Adrenal gland (tissue), 12 donors: ENCODE results near the gene SPATA2L. TPM values are rescaled to one million over a fixed set of nuclear protein-coding genes. Genes with fewer than 3 reads are reported as not detected.
"Not testable (repeated sequence)": the region's sequence is repeated elsewhere in the genome, so short reads cannot be mapped to it uniquely, and the experiment has no call there.

Experiments used
- DNase-seq, 7 donors: peaks; one replicate each; pipeline ENCODE4 v3.0.0-alpha.2; 2019 to 2020
- H3K27ac ChIP-seq, 5 donors: fragments of 200-600 bp; sonication (generic) in 4 of 5; 1 replicate in 3 of 5; 2 replicates in 2 of 5; pipeline versions ENCODE4 v1.5.1 to v1.8.0; 2016 to 2020; ENCODE audit warnings: mild to moderate bottlenecking in 1 of 5
- H3K27me3 ChIP-seq: fragments of 200-600 bp; 2 replicates; pipeline ENCODE4 v1.8.0; 2021
- H3K36me3 ChIP-seq, 2 donors: fragments of 200-600 bp; replicated peaks in 1 of 2; 1 replicate in 1 of 2; 2 replicates in 1 of 2; pipeline versions ENCODE4 v1.5.1 to v1.8.0; 2018 to 2022
- H3K4me1 ChIP-seq, 2 donors: fragments of 200-600 bp; replicated peaks in 1 of 2; 1 replicate in 1 of 2; 2 replicates in 1 of 2; pipeline versions ENCODE4 v1.5.1 to v1.8.0; 2018 to 2021
- H3K4me3 ChIP-seq, 4 donors: fragments of 200-600 bp; sonication (generic) in 3 of 4; one replicate each; pipeline ENCODE4 v1.5.1; 2016 to 2018
- H3K9me3 ChIP-seq, 3 donors: fragments of 200-600 bp; sonication (generic) in 1 of 3; replicated peaks in 1 of 3; 1 replicate in 2 of 3; 2 replicates in 1 of 3; pipeline versions ENCODE4 v1.5.1 to v1.8.0; 2016 to 2021
- POLR2A ChIP-seq, 2 donors: fragments of 450-650 bp; IDR thresholded peaks; one replicate each; pipeline ENCODE4 v1.6.1; 2017; ENCODE audit warnings: antibody characterized with exemption in 2 of 2, mild to moderate bottlenecking in 2 of 2, moderate library complexity in 1 of 2
- WGBS, 4 donors: extraction: QIAGEN DNeasy Blood & Tissue Kit in 2 of 4; methylation state at CpG; one replicate each; pipeline versions ENCODE4 v1.1.5 to v1.1.7; 2013 to 2017; 5-methylcytosine and 5-hydroxymethylcytosine counted together
- intact Hi-C, 2 donors: fragments of 100-400 bp; cut with DNase I; formaldehyde crosslinking; loops; one replicate each; pipeline versions ENCODE4 v1.14.1 to v1.15.0; 2022 to 2023
- polyA plus RNA-seq, 3 donors: library from polyadenylated mRNA; stranded (reverse); fragments of 200-250 nt in 2 of 3; fragments of 350-450 nt in 1 of 3; fragmentation: Illumina TruSeq in 1 of 3; extraction: RNeasy Lipid Tissue Mini Kit (QIAGEN cat#74804) in 1 of 3; gene quantifications; one replicate each; pipeline ENCODE4 v1.2.3, GENCODE V29; 2013 to 2014
- total RNA-seq, 9 donors: library from RNA; depleted of rRNA in 4 of 9; stranded (reverse); fragments of >200 nt in 4 of 9; fragments of 120-200 nt in 1 of 9; fragmentation: NEBNext Ultra II Directional in 1 of 9; extraction: Animal tissue kit (Norgen Biotek cat#: 25700) in 1 of 9; gene quantifications; one replicate each; pipeline versions ENCODE4 v1.1.0 to v1.2.4, GENCODE V29; 2013 to 2023
- TF ChIP-seq, protein P1 (sequence below), 6 experiments: fragments of 450-650 bp in 4 of 6; fragments of 200-600 bp in 2 of 6; sonication (generic) in 1 of 6; IDR thresholded peaks; 1 replicate in 5 of 6; 2 replicates in 1 of 6; pipeline versions ENCODE4 v1.5.1 to v1.8.0; 2016 to 2021; ENCODE audit warnings: antibody characterized with exemption in 6 of 6, mild to moderate bottlenecking in 2 of 6, moderate library complexity in 1 of 6
- donor health status: healthy with polysubstance abuse.
- donor health status: Bipolar disorder and iron deficiency.
- donor health status: DM: yes; HTN: yes; CAD: no.
- donor health status: DM: no; HTN: no; CAD: no.
- donor health status: DM: no; HTN: no; CAD: no.
- donor health status: DM: yes; HTN: yes; CAD: no.

Gene SPATA2L
- total and polyA plus RNA-seq, 12 donors, result 0.20 to 29.4 (median 11.2) TPM

GRCh38 chr16:89672177-89672941 is 29.1 kb downstream of the SPATA2L start:
- H3K27me3 ChIP-seq, result no peaks in the 10 kb centered on the region
- no peak overlapping the region for H3K4me3 ChIP-seq
- WGBS, 4 donors, result 81 to 87% (median 84%) methylated on average over 15 to 16 of the region's 16 CpGs

GRCh38 chr16:89671565-89671964 is 29.9 kb downstream of the SPATA2L start:
- H3K27me3 ChIP-seq, H3K4me3 ChIP-seq, intact Hi-C loops, H3K27ac ChIP-seq, DNase-seq, H3K9me3 ChIP-seq, H3K4me1 ChIP-seq, H3K36me3 ChIP-seq: not testable (repeated sequence)
- WGBS, 4 donors, result 84 to 92% (median 91%) methylated on average over 4 of the region's 4 CpGs

More at GRCh38 chr16:89672177-89672941, 29.1 kb downstream of the SPATA2L start:
- H3K27ac ChIP-seq, result no peak overlapping the region
- TF ChIP-seq POLR2A (IDR thresholded peaks at IDR 0.05), result no peak
- TF ChIP-seq, protein P1, sequence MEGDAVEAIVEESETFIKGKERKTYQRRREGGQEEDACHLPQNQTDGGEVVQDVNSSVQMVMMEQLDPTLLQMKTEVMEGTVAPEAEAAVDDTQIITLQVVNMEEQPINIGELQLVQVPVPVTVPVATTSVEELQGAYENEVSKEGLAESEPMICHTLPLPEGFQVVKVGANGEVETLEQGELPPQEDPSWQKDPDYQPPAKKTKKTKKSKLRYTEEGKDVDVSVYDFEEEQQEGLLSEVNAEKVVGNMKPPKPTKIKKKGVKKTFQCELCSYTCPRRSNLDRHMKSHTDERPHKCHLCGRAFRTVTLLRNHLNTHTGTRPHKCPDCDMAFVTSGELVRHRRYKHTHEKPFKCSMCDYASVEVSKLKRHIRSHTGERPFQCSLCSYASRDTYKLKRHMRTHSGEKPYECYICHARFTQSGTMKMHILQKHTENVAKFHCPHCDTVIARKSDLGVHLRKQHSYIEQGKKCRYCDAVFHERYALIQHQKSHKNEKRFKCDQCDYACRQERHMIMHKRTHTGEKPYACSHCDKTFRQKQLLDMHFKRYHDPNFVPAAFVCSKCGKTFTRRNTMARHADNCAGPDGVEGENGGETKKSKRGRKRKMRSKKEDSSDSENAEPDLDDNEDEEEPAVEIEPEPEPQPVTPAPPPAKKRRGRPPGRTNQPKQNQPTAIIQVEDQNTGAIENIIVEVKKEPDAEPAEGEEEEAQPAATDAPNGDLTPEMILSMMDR (IDR thresholded peaks at IDR 0.05), result no peak
- DNase-seq, result no peak
- intact Hi-C loops, result no loop called here
- H3K4me1 ChIP-seq, result no peaks in the 10 kb centered on the region
- H3K9me3 ChIP-seq, result no peaks in the 10 kb centered on the region
- H3K36me3 ChIP-seq, result no peaks in the 10 kb centered on the region

DNA sequence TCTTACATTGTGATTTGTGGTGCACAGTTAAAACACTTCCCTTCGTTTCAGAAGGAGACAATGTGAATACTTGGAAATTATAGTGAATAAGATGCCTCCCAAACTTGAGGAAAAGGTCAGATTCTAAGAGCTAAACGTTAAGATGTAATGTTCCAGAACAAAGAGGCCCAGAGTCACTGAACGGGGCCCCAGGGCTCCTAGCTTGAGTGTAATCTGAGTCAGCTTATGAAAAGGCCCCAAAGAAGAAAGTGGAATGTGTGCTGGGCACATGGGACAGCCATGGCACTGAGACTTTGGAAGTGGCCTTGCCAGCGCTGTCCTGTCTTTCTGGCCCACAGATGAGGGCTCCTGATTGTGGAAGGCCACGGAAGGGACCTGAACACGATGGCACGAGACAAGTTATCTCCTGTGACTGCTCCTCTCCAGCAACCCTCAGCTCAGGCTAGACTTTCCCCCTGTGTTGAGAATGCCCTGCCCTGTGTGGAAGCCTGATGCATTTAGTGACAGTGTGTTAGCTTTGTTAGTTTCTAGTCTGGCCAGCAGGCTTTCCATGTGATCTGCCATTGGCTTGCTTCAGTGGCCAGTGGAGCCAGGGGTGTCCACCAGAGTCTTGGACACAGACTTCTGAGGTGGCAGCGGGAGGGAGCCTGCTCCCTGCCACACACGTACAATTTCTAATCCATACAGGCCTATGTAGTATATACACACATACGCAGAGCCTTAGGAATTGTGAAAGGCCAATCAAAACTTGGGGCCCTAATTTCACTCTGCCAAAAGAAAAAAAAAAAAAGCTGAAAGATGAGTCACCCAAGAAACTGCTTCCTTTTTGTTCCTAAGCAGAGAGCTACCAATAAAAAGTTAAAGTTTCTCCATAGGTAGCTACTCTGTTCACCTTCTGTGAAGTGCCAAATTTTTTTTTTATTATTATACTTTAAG is 30.7 kb downstream of the SPATA2L start:
- H3K36me3 ChIP-seq, result no peaks in the 10 kb centered on the region
- intact Hi-C loops, result no loop called here
- H3K27ac ChIP-seq, result no peak overlapping the region
- no peaks in the 10 kb centered on the region for H3K9me3 ChIP-seq
- no peak for DNase-seq
- no peaks in the 10 kb centered on the region for H3K27me3 ChIP-seq
- TF ChIP-seq POLR2A (IDR thresholded peaks at IDR 0.05), result no peak
- TF ChIP-seq, protein P1 (IDR thresholded peaks at IDR 0.05), result no peak
- 75 to 82% (median 80%) methylated on average over 6 to 10 of the region's 10 CpGs for WGBS, 4 donors
- no peaks in the 10 kb centered on the region for H3K4me1 ChIP-seq
- H3K4me3 ChIP-seq, result no peak overlapping the region

- no peak overlapping the region for H3K27ac ChIP-seq
- no peaks in the 10 kb centered on the region for H3K27me3 ChIP-seq
- no peak for DNase-seq
- H3K9me3 ChIP-seq, result no peaks in the 10 kb centered on the region
- 78 to 91% (median 89%) methylated on average over 3 to 13 of the region's 13 CpGs for WGBS, 4 donors
- H3K36me3 ChIP-seq, result no peaks in the 10 kb centered on the region
- H3K4me3 ChIP-seq, result no peak overlapping the region
- H3K4me1 ChIP-seq, result no peaks in the 10 kb centered on the region
- intact Hi-C loops, result no loop called here
- TF ChIP-seq, protein P1 (IDR thresholded peaks at IDR 0.05), result no peak
- TF ChIP-seq POLR2A (IDR thresholded peaks at IDR 0.05), result no peak
These were observed 31.8 kb downstream of the SPATA2L start for GRCh38 chr16:89669755-89670154.
